ENCODE data around the gene NEDD4L. TPM values are rescaled to one million over a fixed set of nuclear protein-coding genes. Genes with fewer than 3 reads are reported as not detected.

NEDD4L gene
- total and polyA plus RNA-seq, 10 of the 15 experiments (the other 5 are each of a cell fraction or from before 2014, with no cell fraction given): 7.4 to 24.0 (median 17.7) TPM

DNA sequence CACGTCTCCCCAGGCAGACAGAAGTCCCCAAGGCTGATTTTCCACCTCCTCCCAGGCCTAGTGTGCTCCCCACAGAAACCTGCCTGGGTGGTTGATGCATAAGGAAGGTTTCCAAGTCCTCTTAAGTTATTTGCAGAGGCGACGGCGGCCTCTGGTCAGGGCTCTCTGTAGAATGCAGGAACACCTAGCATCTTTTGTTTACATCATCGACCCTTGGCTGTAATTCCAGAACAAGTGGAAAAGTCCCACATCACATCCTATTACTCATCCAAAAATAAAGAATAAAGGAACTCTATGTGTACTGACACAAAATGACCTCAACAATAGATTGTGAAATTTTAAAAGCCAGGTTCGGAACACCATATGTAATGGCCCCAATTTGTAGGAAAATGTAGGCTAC lies 373.7 kb downstream of the NEDD4L start (continued):
- TF ChIP-seq CUX1 (IDR thresholded peaks at IDR 0.05; ENCODE audit: insufficient replicate concordance, low read depth, low read length): no peak
- no peak for TF ChIP-seq FOXK2 (IDR thresholded peaks at IDR 0.05)

GRCh38 chr18:58418361-58418760 lies 374.3 kb downstream of the NEDD4L start:
- no peak overlapping the region for H3K4me2 ChIP-seq (ENCODE audit: control insufficient read depth, insufficient read depth)
- intact Hi-C loops (cut with micrococcal nuclease; ENCODE audit: unreplicated experiment): no loop called here
- H3K79me2 ChIP-seq (ENCODE audit: control insufficient read depth, insufficient read depth, low read length): no peaks in the 10 kb centered on the region
- no peak overlapping the region for H3K9ac ChIP-seq (ENCODE audit: control insufficient read depth, insufficient read depth, low read length)
- ChIA-PET CTCF (no interaction called here), POLR2A (no interaction called here), SMC1A (ENCODE audit: uncharacterized antibody, unreplicated experiment) (no interaction called here), RAD21 (ENCODE audit: unreplicated experiment) (no interaction called here)
- H3K27ac ChIP-seq (ENCODE audit: control insufficient read depth, insufficient read depth): no peak overlapping the region
- no peaks in the 10 kb centered on the region; a peak in 2 of 4 replicates for H3K27me3 ChIP-seq (replicated peaks in 1 of 2; ENCODE audit: control insufficient read depth in 2 of 2, insufficient read depth in 2 of 2, low read length in 1 of 2)
- in situ Hi-C loops (cut with MboI): no loop called here
- 71% methylated on average over 4 of the region's 4 CpGs for WGBS (ENCODE audit: insufficient coverage, insufficient replicate concordance, low lambda C conversion rate, missing lambda C conversion rate)
- H3K4me3 ChIP-seq: no peak overlapping the region
- H3K9me3 ChIP-seq (replicated peaks; ENCODE audit: control insufficient read depth, insufficient read depth, low read length): no peaks in the 10 kb centered on the region
- H2AFZ ChIP-seq (ENCODE audit: control insufficient read depth, low read depth, low read length): no peak overlapping the region
- no TSS peak for BruUV-seq (replicated peaks)
- no peak for FAIRE-seq
- TF ChIP-seq RELA (IDR thresholded peaks at IDR 0.05; ENCODE audit: borderline replicate concordance, partially characterized antibody): no peak
- TF ChIP-seq GATAD2B (conservative IDR thresholded peaks at IDR 0.05; ENCODE audit: low read depth): no peak
- no peak for TF ChIP-seq JUND (IDR thresholded peaks at IDR 0.05; ENCODE audit: low read depth, low read length)
- TF ChIP-seq POLR2AphosphoS2 (IDR thresholded peaks at IDR 0.05; ENCODE audit: low read depth, low read length): no peak
- no peak for TF ChIP-seq BRCA1 (IDR thresholded peaks at IDR 0.05; ENCODE audit: low read depth, low read length)
- no peak for TF ChIP-seq MYC (IDR thresholded peaks at IDR 0.05; ENCODE audit: insufficient read depth, insufficient read length, insufficient replicate concordance, low read length, severe bottlenecking)
- no peak for TF ChIP-seq NFYB (IDR thresholded peaks at IDR 0.05; ENCODE audit: insufficient read depth, low read depth, low read length)
- H3K36me3 ChIP-seq (ENCODE audit: control insufficient read depth in 2 of 2, insufficient read depth in 2 of 2, low read length in 1 of 2): no peaks in the 10 kb centered on the region
- H3K4me1 ChIP-seq (ENCODE audit: control insufficient read depth, insufficient read depth, low read length): no peaks in the 10 kb centered on the region
- DNase-seq (ENCODE audit: low read depth, low spot score): no peak
- ATAC-seq: no peak
- H4K20me1 ChIP-seq (ENCODE audit: control insufficient read depth, insufficient read depth): no peaks in the 10 kb centered on the region
